HG02852 (cell line): ENCODE results near the gene COL10A1.
"Not testable (repeated sequence)": the region's sequence is repeated elsewhere in the genome, so short reads cannot be mapped to it uniquely, and the experiment has no call there.

ENCODE experiments used
- ATAC-seq: cut with Tn5 transposase; IDR thresholded peaks from one replicate; pipeline ENCODE4 v1.9.1; 2021; ENCODE audit warnings: mild to moderate bottlenecking, moderate library complexity; ENCODE audit not compliant: unreplicated experiment

COL10A1 gene

DNA sequence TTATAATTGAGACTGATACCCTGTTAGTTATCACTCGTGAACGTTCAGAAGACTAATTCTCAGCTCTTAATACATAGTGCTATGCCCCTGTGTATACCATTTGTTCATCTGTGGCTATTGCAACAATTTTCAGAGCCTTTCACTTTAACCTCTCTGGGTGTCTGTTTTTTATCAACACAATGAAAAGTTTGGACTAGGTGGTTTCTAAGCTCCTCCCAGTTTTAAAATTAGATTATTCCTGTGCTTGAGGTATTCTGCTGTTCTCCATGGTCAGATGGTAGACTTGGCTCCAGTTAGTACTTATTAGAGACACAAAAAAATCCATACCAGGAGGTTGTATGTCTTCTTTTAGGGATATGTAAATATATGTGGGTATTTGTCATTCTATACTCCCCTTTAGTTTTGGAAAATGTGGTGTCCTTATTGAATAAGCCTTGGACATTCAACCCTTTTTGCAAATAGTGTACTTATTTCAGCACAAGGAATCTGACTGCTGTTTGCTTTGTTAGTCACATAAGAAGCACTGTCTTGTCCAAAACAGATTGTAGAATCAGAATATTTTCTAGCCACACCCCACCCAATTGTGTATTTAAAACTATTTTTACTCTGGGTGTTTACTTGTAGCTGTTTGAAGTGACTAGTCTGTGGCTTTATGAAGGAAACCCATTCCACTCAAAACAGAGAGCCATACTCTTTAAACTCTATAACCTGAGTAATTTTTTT, 2.0 kb upstream of the COL10A1 start:
- ATAC-seq: no peak

- no peak for ATAC-seq
These were observed 5.5 kb downstream of the COL10A1 start for GRCh38 chr6:116120430-116120829.

DNA sequence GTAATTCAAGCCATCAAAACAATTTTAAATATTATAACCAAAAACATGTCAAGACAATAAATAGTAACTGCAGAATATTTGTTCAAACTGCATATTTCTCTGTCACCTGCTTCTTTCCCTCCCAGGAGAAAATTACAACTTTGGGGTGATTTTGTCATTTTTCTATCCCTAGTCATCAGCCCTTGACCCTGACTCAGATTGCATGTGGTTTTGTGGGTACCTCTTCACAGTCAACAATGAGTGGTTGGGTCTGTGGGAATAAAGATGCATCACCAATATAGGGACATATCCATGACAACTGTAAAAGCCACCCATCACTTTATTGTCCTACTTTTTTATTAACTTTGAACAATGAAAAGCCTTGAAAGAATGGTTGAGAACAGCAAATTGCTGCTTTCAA, 7.3 kb downstream of the COL10A1 start:
- ATAC-seq: no peak

GRCh38 chr6:116115781-116116180, 10.2 kb downstream of the COL10A1 start:
- ATAC-seq: no peak

- no peak for ATAC-seq
These were observed 12.5 kb downstream of the COL10A1 start for GRCh38 chr6:116113386-116113785.

DNA sequence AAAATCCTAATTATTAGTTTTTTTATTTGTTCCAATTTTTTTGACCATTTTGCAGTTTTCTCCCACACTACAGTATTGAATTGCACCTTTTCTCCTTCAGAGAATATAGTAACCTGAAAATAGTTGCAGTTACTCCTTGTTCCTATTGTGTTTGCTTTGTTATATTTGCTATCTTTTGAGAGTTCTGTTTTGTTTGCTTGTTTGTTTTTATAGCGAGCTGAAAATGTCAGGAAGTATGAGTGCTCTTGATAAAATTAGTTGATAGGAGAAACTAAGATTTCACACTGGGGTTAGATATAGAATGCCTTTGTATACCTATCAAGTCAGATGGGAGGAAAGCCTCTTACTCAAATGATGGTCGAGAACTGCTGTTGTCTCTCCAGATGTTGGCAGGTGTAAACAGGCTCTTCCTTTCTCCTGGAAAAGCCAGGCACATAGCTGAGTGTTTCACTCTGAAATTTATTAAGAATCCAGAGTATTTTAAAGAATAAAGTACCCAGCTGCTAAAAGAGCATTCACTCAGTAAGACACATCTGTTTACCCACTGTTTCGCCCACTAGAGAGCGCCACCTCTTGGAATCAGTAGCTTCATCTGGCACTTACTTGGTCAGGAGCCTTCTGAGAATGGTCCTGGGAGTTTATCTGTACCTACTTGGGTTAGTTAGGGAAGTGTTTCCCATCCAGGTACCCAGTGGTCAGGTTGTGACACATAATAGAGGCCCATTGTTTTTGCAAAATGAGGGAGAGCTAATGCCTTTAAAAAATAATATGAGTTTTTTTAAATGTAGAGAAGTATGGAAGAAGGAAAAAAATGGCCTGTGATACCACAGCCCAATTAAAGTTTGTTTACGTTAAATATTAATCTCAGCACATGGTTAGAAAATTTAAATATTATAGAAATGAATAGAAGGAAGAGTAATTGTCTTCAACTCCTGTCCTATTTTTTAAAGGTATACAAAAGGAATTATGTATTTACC, 14.1 kb downstream of the COL10A1 start:
- ATAC-seq: peak; percentile 77

DNA sequence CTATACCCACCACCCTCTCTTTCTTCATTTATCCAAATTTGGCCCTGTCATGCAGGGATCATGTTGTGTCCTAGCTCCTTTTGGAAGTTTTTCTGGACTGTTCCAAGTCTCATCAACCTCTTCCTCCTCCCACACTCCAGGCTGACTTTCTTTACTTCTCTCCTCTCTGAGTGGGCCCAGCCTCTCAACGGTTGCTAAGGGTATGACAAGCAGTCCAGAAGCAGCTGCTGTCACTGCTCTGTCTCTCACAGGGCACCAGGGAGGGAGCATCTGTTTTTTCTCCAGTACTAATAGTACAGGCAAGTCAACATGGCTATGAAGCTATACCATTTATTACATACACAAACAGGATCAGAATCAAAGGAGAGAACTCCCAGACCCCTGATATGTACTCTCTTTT, 17.1 kb downstream of the COL10A1 start:
- ATAC-seq: no peak

GRCh38 chr6:116106146-116106545, 19.8 kb downstream of the COL10A1 start:
- ATAC-seq: no peak

- ATAC-seq: no peak
These were observed 20.7 kb downstream of the COL10A1 start for GRCh38 chr6:116105247-116105646.

DNA sequence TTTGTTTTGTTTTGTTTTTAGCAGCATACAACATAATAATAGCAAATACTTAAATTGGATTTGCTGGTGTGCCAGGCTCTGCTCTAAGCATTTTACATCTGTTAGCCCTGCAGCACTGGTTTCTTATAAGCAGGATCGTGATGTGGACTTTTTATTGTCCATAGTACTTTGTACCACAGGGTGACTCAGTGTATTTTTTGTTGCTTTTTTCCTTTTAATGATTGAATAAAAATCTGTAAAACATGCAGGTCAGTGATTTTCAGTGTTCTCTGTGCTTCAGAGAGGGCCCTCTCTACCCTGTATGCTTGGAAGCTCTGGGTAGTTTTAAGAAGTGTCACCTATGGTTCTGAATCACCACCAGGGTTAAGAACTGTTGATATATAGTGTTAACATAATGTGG, 21.3 kb downstream of the COL10A1 start:
- no peak for ATAC-seq

GRCh38 chr6:116102873-116103272, 23.1 kb downstream of the COL10A1 start:
- ATAC-seq: no peak

DNA sequence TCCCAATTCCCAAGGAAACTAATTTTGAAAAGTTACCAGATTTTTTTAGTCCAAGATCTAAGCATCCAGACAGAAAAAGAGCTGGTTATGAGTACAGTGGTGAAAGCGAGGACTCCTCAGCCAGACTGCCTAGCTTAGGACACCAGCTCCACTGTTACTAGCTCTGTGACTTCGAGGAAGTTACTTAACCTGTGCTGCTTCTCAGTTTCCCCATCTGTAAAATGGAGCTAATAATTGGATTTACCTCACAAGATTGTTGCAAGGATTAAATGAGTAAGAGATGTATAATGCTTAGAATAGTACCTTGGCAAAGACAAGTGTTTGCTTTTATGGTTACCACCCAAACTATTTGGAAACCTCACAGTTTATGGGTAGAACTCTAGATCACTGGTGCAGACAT, 24.1 kb downstream of the COL10A1 start:
- ATAC-seq: no peak

DNA sequence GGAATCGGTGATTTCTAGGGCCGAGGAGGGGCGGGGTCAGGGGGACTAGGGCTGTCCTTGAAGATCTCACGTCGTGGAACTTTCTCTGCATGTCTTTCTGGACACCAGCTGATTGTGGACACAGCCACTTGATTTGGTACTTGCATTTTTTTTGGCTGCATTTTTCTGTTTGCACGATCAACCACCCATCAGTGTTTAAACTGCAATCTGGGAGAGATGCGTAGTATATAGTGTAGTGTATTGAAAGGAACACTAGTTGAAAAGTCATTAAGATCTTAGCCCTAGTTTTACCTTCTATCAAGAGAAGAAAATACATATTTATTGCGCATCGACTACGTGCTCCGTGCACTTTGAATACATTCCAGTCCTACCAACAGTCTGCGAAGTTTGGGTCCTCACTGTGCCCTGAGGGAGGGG, 24.6 kb downstream of the COL10A1 start:
- ATAC-seq: no peak

GRCh38 chr6:116100419-116101301, 25.3 kb downstream of the COL10A1 start, which contains the start of gene NT5DC1:
TSS of gene NT5DC1 (plus strand) at chr6:116100853. CDS start at chr6:116100931, 78 bp downstream.
- ATAC-seq: peak; percentile 88

- no peak for ATAC-seq
These were observed 26.9 kb downstream of the COL10A1 start for GRCh38 chr6:116099036-116099435.

GRCh38 chr6:116096979-116097816, 28.7 kb downstream of the COL10A1 start:
- ATAC-seq: no peak

DNA sequence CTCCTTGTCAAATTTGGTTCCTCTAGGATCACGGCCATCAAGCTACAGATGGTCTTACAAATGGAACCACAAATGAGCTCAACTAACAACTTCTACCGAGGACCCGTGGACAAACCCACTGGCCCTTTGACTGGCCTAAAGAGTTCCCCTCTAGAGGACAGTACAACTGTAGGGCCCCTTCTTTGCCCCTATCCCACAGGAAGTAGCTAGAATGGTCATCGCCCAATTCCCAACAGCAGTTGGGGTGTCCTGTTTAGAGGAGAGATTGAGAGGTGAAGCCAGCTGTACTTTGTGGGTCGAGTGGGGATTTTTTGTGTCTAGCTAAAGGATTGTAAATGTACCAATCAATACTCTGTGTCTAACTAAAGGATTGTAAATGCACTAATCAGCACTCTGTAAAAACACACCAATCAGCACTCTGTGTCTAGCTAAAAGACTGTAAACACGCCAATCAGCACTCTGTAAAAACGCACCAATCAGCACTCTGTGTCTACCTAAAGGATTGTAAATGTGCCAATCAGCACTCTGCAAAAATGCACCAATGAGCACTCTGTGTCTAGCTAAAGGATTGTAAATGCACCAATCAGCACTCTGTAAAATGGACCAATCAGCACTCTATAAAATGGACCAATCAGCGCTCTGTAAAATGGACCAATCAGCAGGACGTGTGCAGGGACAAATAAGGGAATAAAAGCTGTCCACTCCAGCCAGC, 29.7 kb downstream of the COL10A1 start:
- ATAC-seq: not testable (repeated sequence)

DNA sequence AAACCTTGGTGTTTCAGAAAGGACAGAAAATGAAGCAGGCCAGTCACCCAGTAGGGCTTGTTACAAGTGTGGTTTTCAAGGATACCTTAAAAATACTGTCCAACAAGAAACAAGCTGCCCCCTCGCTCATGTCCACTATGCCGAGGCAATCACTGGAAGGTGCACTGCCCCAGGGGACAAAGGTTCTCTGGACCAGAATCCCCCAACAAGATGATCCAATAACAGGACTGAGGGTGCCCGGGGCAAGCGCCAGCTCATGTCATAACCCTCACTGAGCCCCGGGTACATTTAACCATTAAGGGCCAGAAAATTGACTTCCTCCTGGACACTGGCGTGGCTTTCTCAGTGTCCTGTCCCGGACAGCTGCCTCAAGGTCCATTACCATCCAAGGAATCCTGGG, 31.9 kb downstream of the COL10A1 start:
- no peak for ATAC-seq

DNA sequence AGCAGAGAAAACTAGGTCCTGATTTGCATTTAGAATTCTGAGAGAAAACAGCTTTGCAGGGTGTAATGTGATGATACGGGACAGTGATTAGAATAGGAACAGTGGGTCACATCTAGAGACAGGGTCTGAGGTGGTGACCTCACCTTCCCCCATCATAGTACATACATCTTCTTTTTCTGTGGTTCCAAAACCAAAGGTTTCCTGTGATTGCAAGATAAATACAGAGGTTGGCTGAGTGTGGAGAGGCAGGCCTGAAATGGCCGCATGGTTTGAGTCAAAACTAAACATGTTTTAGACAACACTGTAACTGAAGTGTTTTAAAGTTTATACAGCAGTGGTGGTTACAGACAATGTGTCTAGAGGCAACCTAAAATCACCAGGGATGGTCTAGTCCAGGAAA, 35.7 kb downstream of the COL10A1 start:
- peak; percentile 65 for ATAC-seq
